Measurements from ENCODE around the gene APLF. TPM values are rescaled to one million over a fixed set of nuclear protein-coding genes. Genes with fewer than 3 reads are reported as not detected.

Gene APLF
- polyA plus RNA-seq, 2 of the 4 experiments (the other 2 are of a cell fraction) = 1.5 to 2.8 TPM

GRCh38 chr2:68565858-68566257 lies 98.5 kb downstream of the APLF start:
- no peaks in the 10 kb centered on the region for H3K9me3 ChIP-seq
- 34% methylated on average over 4 of the region's 4 CpGs for WGBS (ENCODE audit: missing lambda C conversion rate)
- DNase-seq (ENCODE audit: low read depth in 1 of 2, low spot score in 1 of 2) = peak; percentile 30 to 53
- TF ChIP-seq CTCF (IDR thresholded peaks at IDR 0.05) (no peak), RARB (CRISPR knock-in tag; IDR thresholded peaks at IDR 0.05) (no peak), FOSL2 (IDR thresholded peaks at IDR 0.05) (no peak), FOSL2 (CRISPR knock-in tag; IDR thresholded peaks at IDR 0.05) (peak; percentile 79)
- FAIRE-seq = peak; percentile 51
- peak overlapping the region; percentile 20 for H3K4me2 ChIP-seq
- H3K27ac ChIP-seq = no peak overlapping the region
- H3K4me1 ChIP-seq = peaks cover 9% of the 10 kb centered on the region; the same call in 2 of the 3 replicates
- no peak overlapping the region for H3K4me3 ChIP-seq
- ATAC-seq = peak; percentile 87 to 93
- ChIA-PET POLR2A (no interaction called here), CTCF (no interaction called here)

- ATAC-seq (no peak), DNase-seq (ENCODE audit: low read depth in 1 of 2, low spot score in 1 of 2) (no peak), FAIRE-seq (no peak)
- H3K27ac ChIP-seq = no peak overlapping the region
- TF ChIP-seq FOSL2 (IDR thresholded peaks at IDR 0.05) = no peak
- TF ChIP-seq FOSL2 (CRISPR knock-in tag; IDR thresholded peaks at IDR 0.05) = no peak
- no peak for TF ChIP-seq ELK1 (IDR thresholded peaks at IDR 0.05; ENCODE audit: low read depth, low read length)
- TF ChIP-seq MAFK (IDR thresholded peaks at IDR 0.05; ENCODE audit: partially characterized antibody) = peak; percentile 75
- no peaks in the 10 kb centered on the region for H3K9me3 ChIP-seq
- H3K4me1 ChIP-seq = peaks cover 9% of the 10 kb centered on the region; the same call in 2 of the 3 replicates
- CTCF ChIA-PET = no interaction called here
- peak overlapping the region; percentile 20; the same call in 1 of the 3 replicates for H3K4me2 ChIP-seq
- 66% methylated on average over 3 of the region's 3 CpGs for WGBS (ENCODE audit: missing lambda C conversion rate)
- H3K4me3 ChIP-seq = no peak overlapping the region
- POLR2A ChIA-PET = no interaction called here
Measured at GRCh38 chr2:68566362-68566761, 99.0 kb downstream of the APLF start.

GRCh38 chr2:68568116-68568515 lies 100.7 kb downstream of the APLF start:
- no peak overlapping the region for H3K4me3 ChIP-seq
- no peaks in the 10 kb centered on the region for H3K9me3 ChIP-seq
- ATAC-seq (no peak), DNase-seq (ENCODE audit: low read depth in 1 of 2, low spot score in 1 of 2) (no peak), FAIRE-seq (peak; percentile 67)
- ChIA-PET CTCF (interaction anchor here (0.9 to 1.6 kb wide), 3 partner anchors 27 to 102 kb away, joined by 3 to 5 read pairs (median 3); no protein-coding TSS in a partner anchor), POLR2A (no interaction called here)
- 96% methylated on average over 1 of the region's 1 CpG for WGBS (ENCODE audit: missing lambda C conversion rate)
- TF ChIP-seq KDM1A (IDR thresholded peaks at IDR 0.05; ENCODE audit: low read depth) = no peak
- TF ChIP-seq HOXB5 (CRISPR knock-in tag; IDR thresholded peaks at IDR 0.05) = no peak
- TF ChIP-seq EHMT2 (IDR thresholded peaks at IDR 0.05; ENCODE audit: low read depth) = no peak
- no peak for TF ChIP-seq POLR2AphosphoS2 (conservative IDR thresholded peaks at IDR 0.05; ENCODE audit: low read length)
- no peak for TF ChIP-seq TP53 (CRISPR knock-in tag; IDR thresholded peaks at IDR 0.05)
- TF ChIP-seq BCL3 (IDR thresholded peaks at IDR 0.05) = no peak
- no peak for TF ChIP-seq JUN (IDR thresholded peaks at IDR 0.05)
- TF ChIP-seq TFCP2L1 (CRISPR knock-in tag; IDR thresholded peaks at IDR 0.05) = no peak
- TF ChIP-seq USF2 (IDR thresholded peaks at IDR 0.05) = no peak
- no peak for TF ChIP-seq PHF8 (IDR thresholded peaks at IDR 0.05; ENCODE audit: borderline replicate concordance, low read depth)
- TF ChIP-seq FOXS1 (CRISPR knock-in tag; IDR thresholded peaks at IDR 0.05) = no peak
- TF ChIP-seq ZFP36 (IDR thresholded peaks at IDR 0.05; ENCODE audit: borderline replicate concordance, partially characterized antibody) = no peak
- no peak for TF ChIP-seq HOXB13 (CRISPR knock-in tag; IDR thresholded peaks at IDR 0.05; ENCODE audit: low read depth)
- no peak for TF ChIP-seq RAD21 (conservative IDR thresholded peaks at IDR 0.05 in 1 of 2, IDR thresholded peaks at IDR 0.05 in 1 of 2)
- no peak for TF ChIP-seq FOSL2 (IDR thresholded peaks at IDR 0.05)
- TF ChIP-seq FOSL2 (CRISPR knock-in tag; IDR thresholded peaks at IDR 0.05) = no peak
- TF ChIP-seq FOSB (CRISPR knock-in tag; IDR thresholded peaks at IDR 0.05) = no peak
- no peak for TF ChIP-seq NFE2L2 (conservative IDR thresholded peaks at IDR 0.05; ENCODE audit: low read length)
- no peak for TF ChIP-seq CHD2 (IDR thresholded peaks at IDR 0.05; ENCODE audit: low read length, partially characterized antibody)
- no peak for TF ChIP-seq CBX8 (IDR thresholded peaks at IDR 0.05)
- no peak overlapping the region for H3K4me2 ChIP-seq
- no peak overlapping the region for H3K27ac ChIP-seq
- H3K4me1 ChIP-seq = peaks cover 9% of the 10 kb centered on the region; the same call in 2 of the 3 replicates

Data from A549 (cell line).